Measurements from ENCODE around the gene PSTPIP1. TPM values are rescaled to one million over a fixed set of nuclear protein-coding genes. Genes with fewer than 3 reads are reported as not detected.

Gene PSTPIP1
- total and polyA plus RNA-seq, 10 donors = 31.1 to 150 (median 84.0) TPM

DNA sequence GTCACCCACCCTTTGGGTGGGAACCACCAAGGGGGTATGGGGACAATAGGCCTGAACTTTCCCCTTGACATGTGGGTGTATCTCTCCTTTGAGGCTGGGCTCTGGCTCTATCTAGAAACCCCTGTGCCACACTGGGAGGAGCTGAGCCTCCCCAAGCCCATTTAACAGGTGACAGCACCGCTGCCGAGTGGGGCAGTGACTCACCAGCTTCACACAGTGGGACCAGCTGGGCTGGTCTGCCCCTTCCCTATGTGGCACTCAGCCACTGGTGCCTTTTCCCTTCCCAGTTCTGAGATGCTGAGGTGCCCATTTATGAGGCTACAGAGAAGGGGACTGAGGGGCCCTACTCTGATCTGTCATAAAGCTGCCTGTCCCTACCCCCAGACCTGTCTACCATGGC is 5.1 kb downstream of the PSTPIP1 start:
- Histone ChIP-seq H3K27me3 (replicated peaks in 1 of 7) (no peaks in the 10 kb centered on the region), H3K36me3 (peaks cover 0 to 17% (median 0%) of the 10 kb centered on the region in 6 donors), H3K9me3 (no peaks in the 10 kb centered on the region), H3K4me3 (no peak overlapping the region), H3K27ac (peak overlapping the region in 4 of 8 donors; percentile 13 to 97 (median 92)), H3K4me1 (peaks cover 45 to 100% (median 94%) of the 10 kb centered on the region in 6 donors)
- no peak for TF ChIP-seq POLR2A (IDR thresholded peaks at IDR 0.05)
- no peak for TF ChIP-seq POLR2AphosphoS5 (IDR thresholded peaks at IDR 0.05)
- TF ChIP-seq, protein P1, sequence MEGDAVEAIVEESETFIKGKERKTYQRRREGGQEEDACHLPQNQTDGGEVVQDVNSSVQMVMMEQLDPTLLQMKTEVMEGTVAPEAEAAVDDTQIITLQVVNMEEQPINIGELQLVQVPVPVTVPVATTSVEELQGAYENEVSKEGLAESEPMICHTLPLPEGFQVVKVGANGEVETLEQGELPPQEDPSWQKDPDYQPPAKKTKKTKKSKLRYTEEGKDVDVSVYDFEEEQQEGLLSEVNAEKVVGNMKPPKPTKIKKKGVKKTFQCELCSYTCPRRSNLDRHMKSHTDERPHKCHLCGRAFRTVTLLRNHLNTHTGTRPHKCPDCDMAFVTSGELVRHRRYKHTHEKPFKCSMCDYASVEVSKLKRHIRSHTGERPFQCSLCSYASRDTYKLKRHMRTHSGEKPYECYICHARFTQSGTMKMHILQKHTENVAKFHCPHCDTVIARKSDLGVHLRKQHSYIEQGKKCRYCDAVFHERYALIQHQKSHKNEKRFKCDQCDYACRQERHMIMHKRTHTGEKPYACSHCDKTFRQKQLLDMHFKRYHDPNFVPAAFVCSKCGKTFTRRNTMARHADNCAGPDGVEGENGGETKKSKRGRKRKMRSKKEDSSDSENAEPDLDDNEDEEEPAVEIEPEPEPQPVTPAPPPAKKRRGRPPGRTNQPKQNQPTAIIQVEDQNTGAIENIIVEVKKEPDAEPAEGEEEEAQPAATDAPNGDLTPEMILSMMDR (IDR thresholded peaks at IDR 0.05 in 8 of 11, conservative IDR thresholded peaks at IDR 0.05 in 3 of 11) = no peak
- 67 to 84% (median 77%) methylated on average over 2 of the region's 2 CpGs for WGBS, 5 donors
- DNase-seq = peak; percentile 74
- intact Hi-C loops (cut with DNase I; ENCODE audit: low total_unique reads) = no loop called here

GRCh38 chr15:77001351-77001750 is 6.4 kb downstream of the PSTPIP1 start:
- H3K4me1 ChIP-seq = peaks cover 45 to 99% (median 82%) of the 10 kb centered on the region in 6 donors
- peak; percentile 74 for DNase-seq
- H3K27ac ChIP-seq = peak overlapping the region in 6 of 8 donors; percentile 4 to 97 (median 70)
- H3K9me3 ChIP-seq = no peaks in the 10 kb centered on the region
- 53 to 86% (median 61%) methylated on average over 4 of the region's 4 CpGs for WGBS, 5 donors
- H3K36me3 ChIP-seq = peaks cover 0 to 17% (median 0%) of the 10 kb centered on the region in 6 donors
- H3K27me3 ChIP-seq (replicated peaks in 1 of 7) = no peaks in the 10 kb centered on the region
- no peak overlapping the region for H3K4me3 ChIP-seq
- TF ChIP-seq POLR2A (IDR thresholded peaks at IDR 0.05) = no peak
- TF ChIP-seq POLR2AphosphoS5 (IDR thresholded peaks at IDR 0.05) = no peak
- TF ChIP-seq, protein P1 (IDR thresholded peaks at IDR 0.05 in 8 of 11, conservative IDR thresholded peaks at IDR 0.05 in 3 of 11) = no peak
- intact Hi-C loops (cut with DNase I; ENCODE audit: low total_unique reads) = no loop called here

DNA sequence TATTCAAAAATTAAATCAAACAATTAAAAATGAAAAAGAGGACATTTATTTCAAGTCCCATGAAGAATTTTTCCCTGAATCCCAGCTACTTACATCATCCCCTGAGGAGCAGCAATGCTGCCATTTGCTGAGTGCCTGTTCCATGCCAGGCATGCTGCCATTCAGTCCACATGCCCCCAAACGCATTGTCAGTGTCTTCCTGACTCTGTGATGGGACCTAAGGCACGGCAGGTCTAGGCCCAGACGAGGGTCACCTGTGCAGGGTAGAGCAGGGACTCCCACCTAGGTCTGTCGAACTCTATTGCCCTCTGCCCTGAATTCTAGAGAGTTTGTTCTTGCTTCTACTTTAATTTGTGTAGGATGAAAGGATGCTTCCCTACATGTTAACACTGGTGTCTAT is 7.0 kb downstream of the PSTPIP1 start:
- WGBS, 5 donors = 67 to 88% (median 78%) methylated on average over 4 of the region's 4 CpGs
- DNase-seq = peak; percentile 67

GRCh38 chr15:77002436-77002835 is 7.5 kb downstream of the PSTPIP1 start:
- 29 to 40% (median 33%) methylated on average over 7 of the region's 7 CpGs for WGBS, 5 donors

More for the DNA sequence above, 7.0 kb downstream of the PSTPIP1 start:
- peak overlapping the region; percentile 2 to 97 (median 84) for H3K27ac ChIP-seq
- TF ChIP-seq POLR2AphosphoS5 (IDR thresholded peaks at IDR 0.05) (no peak), POLR2A (IDR thresholded peaks at IDR 0.05) (no peak)
- TF ChIP-seq, protein P1 (IDR thresholded peaks at IDR 0.05 in 8 of 11, conservative IDR thresholded peaks at IDR 0.05 in 3 of 11) = no peak
- no peaks in the 10 kb centered on the region for H3K9me3 ChIP-seq
- H3K4me1 ChIP-seq = peaks cover 41 to 99% (median 76%) of the 10 kb centered on the region in 6 donors
- intact Hi-C loops (cut with DNase I; ENCODE audit: low total_unique reads) = no loop called here
- H3K4me3 ChIP-seq = peak overlapping the region in 1 of 8 donors; percentile 55
- peaks cover 0 to 19% (median 0%) of the 10 kb centered on the region in 6 donors for H3K36me3 ChIP-seq
- H3K27me3 ChIP-seq (replicated peaks in 1 of 7) = no peaks in the 10 kb centered on the region

More at GRCh38 chr15:77002436-77002835, 7.5 kb downstream of the PSTPIP1 start:
- TF ChIP-seq, protein P1 (IDR thresholded peaks at IDR 0.05 in 8 of 11, conservative IDR thresholded peaks at IDR 0.05 in 3 of 11) = no peak
- TF ChIP-seq POLR2AphosphoS5 (IDR thresholded peaks at IDR 0.05) (no peak), POLR2A (IDR thresholded peaks at IDR 0.05) (no peak)
- Histone ChIP-seq H3K4me3 (peak overlapping the region in 2 of 8 donors; percentile 8 to 55), H3K9me3 (no peaks in the 10 kb centered on the region), H3K4me1 (peaks cover 37 to 98% (median 71%) of the 10 kb centered on the region in 6 donors), H3K27ac (peak overlapping the region; percentile 2 to 97 (median 84)), H3K36me3 (peaks cover 0 to 24% (median 0%) of the 10 kb centered on the region in 6 donors), H3K27me3 (replicated peaks in 1 of 7) (no peaks in the 10 kb centered on the region)
- intact Hi-C loops (cut with DNase I; ENCODE audit: low total_unique reads) = no loop called here
- peak; percentile 76 for DNase-seq

All from spleen (tissue), 11 donors.